H1 (cell line): ENCODE results near the gene CEBPB. TPM values are rescaled to one million over a fixed set of nuclear protein-coding genes. Genes with fewer than 3 reads are reported as not detected.
A peak's percentile ranks its signal among the peaks of the same experiment; 100 is the strongest.

ENCODE experiments used
- CTCF ChIA-PET: fragments of 300-600 bp; sonication (Branson Sonifier 250); formaldehyde crosslinking; loops from one replicate; lab custom pipeline; 2021; ENCODE audit not compliant: partially characterized antibody; lab: Charles Lee
- POLR2A ChIA-PET: fragments of 300-600 bp; sonication (Branson Sonifier 250); formaldehyde crosslinking; loops from one replicate; lab custom pipeline; 2021; ENCODE audit warnings: inconsistent platforms; ENCODE audit not compliant: partially characterized antibody; lab: Charles Lee
- DNase-seq, 2 experiments: peaks; one replicate each; pipeline versions ENCODE4 v3.0.0 to v3.0.0-alpha.2; 2010 to 2022; ENCODE audit warnings: low spot score in 2 of 2, low read depth in 1 of 2, mixed read lengths in 1 of 2
- FAIRE-seq: peaks from 2 replicates; lab custom pipeline; 2011; peaks lifted over from hg19 to GRCh38; lab: Jason Lieb, UNC
- H2AFZ ChIP-seq: 2 replicates; pipeline ENCODE4 v1.8.1; 2012; ENCODE audit warnings: low read length, inconsistent platforms
- H2AK5ac ChIP-seq: 2 replicates; pipeline ENCODE4 v1.6.1; 2013; ENCODE audit warnings: low read depth, low read length
- H2BK120ac ChIP-seq: replicated peaks from 2 replicates; pipeline ENCODE3; 2013; ENCODE audit warnings: low read depth, low read length, inconsistent platforms
- H2BK12ac ChIP-seq: 2 replicates; pipeline ENCODE4 v1.6.1; 2013; ENCODE audit warnings: low read depth, low read length
- H2BK15ac ChIP-seq: 2 replicates; pipeline ENCODE4 v1.6.1; 2013; ENCODE audit warnings: low read length
- H2BK20ac ChIP-seq: 2 replicates; pipeline ENCODE4 v1.6.1; 2013; ENCODE audit warnings: low read length
- H2BK5ac ChIP-seq: 2 replicates; pipeline ENCODE4 v1.6.1; 2013; ENCODE audit warnings: low read depth, low read length
- H3K14ac ChIP-seq: 2 replicates; pipeline ENCODE4 v1.6.1; 2013; ENCODE audit warnings: inconsistent platforms; ENCODE audit not compliant: insufficient read length
- H3K18ac ChIP-seq: 2 replicates; pipeline ENCODE4 v1.6.1; 2013; ENCODE audit warnings: low read length; ENCODE audit errors: extremely low read depth
- H3K23ac ChIP-seq: 2 replicates; pipeline ENCODE4 v1.6.1; 2013; ENCODE audit warnings: inconsistent platforms; ENCODE audit not compliant: insufficient read length
- H3K23me2 ChIP-seq: 2 replicates; pipeline ENCODE4 v1.6.1; 2013; ENCODE audit warnings: low read depth, low read length
- H3K27ac ChIP-seq: 2 replicates; pipeline ENCODE4 v1.6.1; 2011; ENCODE audit warnings: low read depth, low read length, inconsistent platforms
- H3K27me3 ChIP-seq, 4 experiments: replicated peaks in 1 of 4; 1 replicate in 1 of 4; 2 replicates in 3 of 4; pipeline versions ENCODE4 v1.6.1 to v1.8.1; 2011 to 2013; ENCODE audit warnings: low read length in 3 of 4, mild to moderate bottlenecking in 3 of 4, inconsistent platforms in 2 of 4, mixed read lengths in 2 of 4, moderate library complexity in 1 of 4; ENCODE audit not compliant: control insufficient read depth in 3 of 4, insufficient read depth in 3 of 4; ENCODE audit errors: extremely low read depth in 1 of 4
- H3K36me3 ChIP-seq, 4 experiments: 2 replicates each; pipeline versions ENCODE4 v1.6.1 to v1.8.1; 2011 to 2013; ENCODE audit warnings: mild to moderate bottlenecking in 4 of 4, low read length in 3 of 4, moderate library complexity in 2 of 4, control low read depth in 1 of 4, inconsistent platforms in 1 of 4; ENCODE audit not compliant: insufficient read depth in 4 of 4, control insufficient read depth in 2 of 4
- H3K4ac ChIP-seq: replicated peaks from 2 replicates; pipeline ENCODE3; 2013; ENCODE audit warnings: low read length, low read depth, mixed read lengths, inconsistent platforms; ENCODE audit not compliant: insufficient read length
- H3K4me1 ChIP-seq, 4 experiments: replicated peaks in 1 of 4; 1 replicate in 1 of 4; 2 replicates in 3 of 4; pipeline versions ENCODE4 v1.6.1 to v1.8.1; 2011 to 2013; ENCODE audit warnings: low read length in 3 of 4, inconsistent platforms in 2 of 4, mixed read lengths in 1 of 4; ENCODE audit not compliant: insufficient read depth in 4 of 4, control insufficient read depth in 3 of 4
- H3K4me2 ChIP-seq, 2 experiments: 2 replicates each; pipeline versions ENCODE4 v1.6.1 to v1.8.1; 2011 to 2013; ENCODE audit warnings: low read depth in 2 of 2, low read length in 2 of 2, control low read depth in 1 of 2, inconsistent platforms in 1 of 2, mild to moderate bottlenecking in 1 of 2; ENCODE audit not compliant: insufficient read depth in 1 of 2
- H3K4me3 ChIP-seq, 4 experiments: fragments of 200-600, 300-600 bp in 1 of 4; sonication (generic), shearing (Covaris generic), sonication (Bioruptor Twin) in 1 of 4; 2 replicates each; pipeline versions ENCODE4 v1.5.1 to v1.8.1; 2011 to 2016; ENCODE audit warnings: low read length in 4 of 4, low read depth in 3 of 4, control low read depth in 2 of 4, inconsistent platforms in 2 of 4, mild to moderate bottlenecking in 2 of 4, mixed read lengths in 1 of 4, moderate library complexity in 1 of 4; ENCODE audit not compliant: insufficient read depth in 2 of 4; ENCODE audit errors: extremely low read depth in 1 of 4
- H3K56ac ChIP-seq: replicated peaks from 2 replicates; pipeline ENCODE3; 2013; ENCODE audit warnings: low read depth, mild to moderate bottlenecking, mixed read lengths, low read length, inconsistent platforms; ENCODE audit not compliant: insufficient read length
- H3K79me1 ChIP-seq: 2 replicates; pipeline ENCODE4 v1.6.1; 2013; ENCODE audit warnings: low read depth, low read length, control low read depth
- H3K79me2 ChIP-seq, 2 experiments: 2 replicates each; pipeline versions ENCODE4 v1.6.1 to v1.8.1; 2012 to 2013; ENCODE audit warnings: low read length in 2 of 2, mild to moderate bottlenecking in 2 of 2, inconsistent platforms in 1 of 2; ENCODE audit not compliant: insufficient read depth in 2 of 2, control insufficient read depth in 1 of 2
- H3K9ac ChIP-seq, 4 experiments: replicated peaks in 1 of 4; 1 replicate in 1 of 4; 2 replicates in 3 of 4; pipeline versions ENCODE4 v1.6.1 to v1.8.1; 2011 to 2013; ENCODE audit warnings: low read depth in 3 of 4, low read length in 3 of 4, control low read depth in 2 of 4, mild to moderate bottlenecking in 2 of 4, moderate library complexity in 2 of 4, inconsistent platforms in 1 of 4; ENCODE audit errors: extremely low read depth in 1 of 4
- H3K9me3 ChIP-seq, 2 experiments: 2 replicates each; pipeline versions ENCODE4 v1.6.1 to v1.8.1; 2012 to 2013; ENCODE audit warnings: mild to moderate bottlenecking in 2 of 2, moderate library complexity in 2 of 2, control low read depth in 1 of 2, inconsistent platforms in 1 of 2, low read depth in 1 of 2, low read length in 1 of 2, mixed read lengths in 1 of 2; ENCODE audit not compliant: insufficient read depth in 2 of 2
- H4K20me1 ChIP-seq, 2 experiments: replicated peaks in 1 of 2; 2 replicates each; pipeline versions ENCODE3 to v1.8.1; 2011 to 2013; ENCODE audit warnings: inconsistent platforms in 2 of 2, low read length in 2 of 2, mild to moderate bottlenecking in 1 of 2; ENCODE audit not compliant: insufficient read depth in 2 of 2, control insufficient read depth in 1 of 2
- H4K5ac ChIP-seq: 2 replicates; pipeline ENCODE4 v1.6.1; 2013; ENCODE audit warnings: low read length, low read depth, mixed read lengths, inconsistent platforms; ENCODE audit not compliant: insufficient read length
- H4K8ac ChIP-seq: 2 replicates; pipeline ENCODE4 v1.8.0; 2013; ENCODE audit warnings: mild to moderate bottlenecking, moderate library complexity, low read length, inconsistent platforms; ENCODE audit not compliant: insufficient read depth; ENCODE audit errors: extremely low read depth
- H4K91ac ChIP-seq: replicated peaks from 2 replicates; pipeline ENCODE3; 2013; ENCODE audit warnings: low read length, mixed read lengths, inconsistent platforms; ENCODE audit not compliant: insufficient read length
- BCL11A ChIP-seq, 2 experiments: IDR thresholded peaks; one replicate each; pipeline ENCODE4 v1.6.1; 2011; ENCODE audit warnings: low read depth in 2 of 2, low read length in 2 of 2, mild to moderate bottlenecking in 2 of 2
- HDAC6 ChIP-seq: IDR thresholded peaks from one replicate; pipeline ENCODE4 v1.7.1; 2012; ENCODE audit warnings: low read depth, mild to moderate bottlenecking, inconsistent platforms, low read length, moderate library complexity
- MAFK ChIP-seq: IDR thresholded peaks from 2 replicates; pipeline ENCODE4 v1.6.1; 2012; ENCODE audit warnings: low read depth, mild to moderate bottlenecking, improper control_type of control experiment, low read length
- PHF8 ChIP-seq: fragments of 200-600 bp; sonication (generic); conservative IDR thresholded peaks from 2 replicates; pipeline ENCODE4 v1.7.1; 2012; ENCODE audit warnings: low read depth, mild to moderate bottlenecking, inconsistent platforms, low read length, moderate library complexity
- TCF12 ChIP-seq: IDR thresholded peaks from 2 replicates; pipeline ENCODE4 v1.6.1; 2011; ENCODE audit warnings: low read depth, mild to moderate bottlenecking, low read length
- WGBS, 2 experiments: shearing (Covaris generic) in 1 of 2; methylation state at CpG; one replicate each; pipeline versions ENCODE4 v1.1.6 to v1.1.7; 2013 to 2015; ENCODE audit warnings: low lambda C conversion rate in 2 of 2, mixed read lengths in 2 of 2, inconsistent platforms in 1 of 2, low coverage in 1 of 2, missing lambda C conversion rate in 1 of 2; ENCODE audit not compliant: insufficient replicate concordance in 2 of 2, insufficient coverage in 1 of 2, insufficient read length in 1 of 2; ENCODE audit errors: extremely low coverage in 1 of 2, missing lambda C conversion rate in 1 of 2; 5-methylcytosine and 5-hydroxymethylcytosine counted together
- polyA plus RNA-seq, 7 experiments: library from polyadenylated mRNA; depleted of rRNA in 3 of 7; stranded (reverse) in 5 of 7; unstranded in 2 of 7; fragments of >200 nt in 5 of 7; fragments of 200-250 nt in 2 of 7; gene quantifications; 1 replicate in 5 of 7; 2 replicates in 1 of 7; 4 replicates in 1 of 7; pipeline versions ENCODE4 v1.2.1 to v1.2.3, GENCODE V29; 2011 to 2013; ENCODE audit warnings: missing spikeins in 2 of 7, mixed read lengths in 2 of 7
- total RNA-seq: library from RNA; stranded (reverse); fragmentation: NEBNext Ultra II Directional; extraction: Animal tissue kit (Norgen Biotek cat#: 25700); gene quantifications from 2 replicates; pipeline ENCODE4 v1.2.1, GENCODE V29; 2021

The CEBPB gene
- total and polyA plus RNA-seq, 2 of the 8 experiments (the other 6 are each of a cell fraction or from before 2014, with no cell fraction given) = 7.1 to 24.1 TPM

DNA sequence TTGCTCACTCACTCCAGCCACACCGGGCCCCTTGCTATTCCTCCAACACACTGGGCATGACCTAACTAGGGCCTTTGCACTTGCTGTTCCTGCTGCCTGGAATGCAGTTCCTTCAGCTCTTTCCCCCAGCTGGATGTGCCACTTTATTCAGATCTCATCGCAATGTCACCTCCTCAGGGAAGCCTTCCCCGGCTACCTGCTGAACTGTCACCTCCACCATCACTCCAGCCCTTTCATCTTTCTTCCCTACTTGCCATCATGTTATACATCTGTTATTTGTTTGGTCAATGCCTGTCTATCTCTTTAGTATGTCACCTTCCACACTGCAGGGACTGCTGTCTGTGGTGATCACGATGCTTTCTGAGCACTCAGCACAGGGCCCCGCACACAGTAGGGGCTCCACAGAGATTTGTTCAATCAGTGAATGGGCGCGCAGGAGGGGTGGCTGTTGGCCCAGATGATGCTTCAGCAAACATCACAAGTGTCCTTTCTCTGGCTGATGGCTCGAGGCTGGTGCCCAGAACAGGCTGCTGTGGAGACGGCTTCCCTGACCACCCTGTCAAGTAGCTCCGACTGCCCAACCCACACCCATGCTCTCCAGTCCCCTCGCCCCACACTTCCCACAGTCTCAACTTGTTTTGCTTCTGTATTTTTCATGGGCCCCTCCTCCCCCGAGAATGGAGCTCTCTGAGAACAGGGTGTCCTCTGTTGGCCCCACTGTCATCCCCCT is 31.8 kb downstream of the CEBPB start:
- peak overlapping the region; percentile 51; the same call in 1 of the 2 replicates for H4K8ac ChIP-seq
- DNase-seq = no peak
- no peak overlapping the region for H2BK120ac ChIP-seq
- no peaks in the 10 kb centered on the region for H3K79me2 ChIP-seq
- no peaks in the 10 kb centered on the region for H4K20me1 ChIP-seq
- H3K36me3 ChIP-seq = no peaks in the 10 kb centered on the region
- no peak overlapping the region for H3K4me3 ChIP-seq
- H3K9ac ChIP-seq = no peak overlapping the region
- H2AFZ ChIP-seq = no peak overlapping the region
- H2BK5ac ChIP-seq = no peak overlapping the region
- FAIRE-seq = no peak
- 92% methylated on average over 12 of the region's 12 CpGs; no CpG with 5 or more reads in 1 of the 2 experiments for WGBS, 2 experiments
- no peak overlapping the region for H2BK20ac ChIP-seq
- H3K4me1 ChIP-seq = peaks cover 0 to 3% (median 0%) of the 10 kb centered on the region in 4 experiments; a peak in 1 of 7 replicates
- H3K14ac ChIP-seq = no peak overlapping the region
- H3K23ac ChIP-seq = no peak overlapping the region
- H3K9me3 ChIP-seq = no peaks in the 10 kb centered on the region
- H3K56ac ChIP-seq = no peak overlapping the region
- H4K91ac ChIP-seq = no peak overlapping the region
- POLR2A ChIA-PET = interaction anchor here (1.1 kb wide), 1 partner anchor 27 kb away, joined by 4 read pairs; no protein-coding TSS in a partner anchor
- no peak overlapping the region for H2BK12ac ChIP-seq
- no peaks in the 10 kb centered on the region; a peak in 1 of 7 replicates for H3K27me3 ChIP-seq
- CTCF ChIA-PET = interaction anchor here (0.8 to 1.6 kb wide), 4 partner anchors 10 to 271 kb away, joined by 3 to 4 read pairs (median 3); no protein-coding TSS in a partner anchor
- no peak overlapping the region for H2AK5ac ChIP-seq
- no peak overlapping the region for H3K4me2 ChIP-seq
- no peak overlapping the region for H3K18ac ChIP-seq
- TF ChIP-seq PHF8 (no peak), TCF12 (no peak), MAFK (no peak), HDAC6 (no peak), BCL11A (IDR thresholded peaks at IDR 0.05; ENCODE audit: low read depth in 2 of 2, low read length in 2 of 2) (no peak)
- H3K27ac ChIP-seq = no peak overlapping the region
- H3K23me2 ChIP-seq = no peaks in the 10 kb centered on the region
- H3K79me1 ChIP-seq = no peaks in the 10 kb centered on the region
- H4K5ac ChIP-seq = no peak overlapping the region
- no peak overlapping the region for H2BK15ac ChIP-seq
- no peak overlapping the region for H3K4ac ChIP-seq
